ENCODE results near the gene SLC30A5.

The SLC30A5 gene

DNA sequence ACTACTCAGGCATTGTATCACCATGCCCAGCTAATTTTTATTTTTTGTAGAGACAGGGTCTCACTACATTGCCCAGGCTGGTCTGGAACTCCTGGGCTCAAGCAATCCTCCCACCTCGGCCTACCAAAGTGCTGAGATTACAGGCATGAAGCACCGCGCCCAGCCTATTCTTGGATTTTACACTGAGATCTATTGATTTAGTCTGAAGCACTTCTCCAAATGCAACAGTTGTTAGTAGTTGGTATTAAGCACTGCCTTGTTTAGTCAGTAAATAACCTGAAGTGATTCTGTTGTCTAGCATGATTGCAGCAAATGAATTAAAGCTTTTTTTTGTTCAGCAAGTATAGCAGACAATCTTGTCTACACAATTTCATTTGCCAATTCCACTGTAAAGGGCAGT is 64.2 kb downstream of the SLC30A5 start:
- H3K4me3 ChIP-seq (ENCODE audit: low read depth, low read length) = no peak overlapping the region
- no peak for DNase-seq (ENCODE audit: low read depth)

DNA sequence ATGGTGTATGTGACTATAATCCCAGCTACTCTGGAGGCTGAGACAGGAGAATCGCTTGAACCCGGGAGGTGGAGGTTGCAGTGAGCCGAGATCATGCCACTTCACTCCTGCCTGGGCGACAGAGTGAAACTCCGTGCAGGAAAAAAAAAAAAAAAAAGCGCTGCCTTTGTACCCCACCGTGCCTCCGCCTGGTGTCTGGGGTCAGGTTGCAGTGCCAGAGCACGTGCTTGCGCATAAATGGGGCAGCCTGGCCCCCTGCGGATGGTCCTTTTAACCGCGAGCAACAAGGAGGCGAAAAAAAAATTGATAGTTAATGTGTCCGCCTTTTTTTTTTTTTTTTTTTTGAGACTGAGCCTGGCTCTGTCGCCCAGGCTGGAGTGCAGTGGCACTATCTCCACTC is 66.8 kb downstream of the SLC30A5 start:
- DNase-seq (ENCODE audit: low read depth) = no peak
- no peak overlapping the region for H3K4me3 ChIP-seq (ENCODE audit: low read depth, low read length)

GRCh38 chr5:69166686-69167492 is 73.1 kb downstream of the SLC30A5 start, which contains the start of gene CCNB1:
CCNB1 (plus strand) TSS chr5:69167150; CDS start chr5:69167263, 113 bp downstream.
- peak; percentile 79 for DNase-seq (ENCODE audit: low read depth)
- peak within 1 kb of the TSS; percentile 55 for H3K4me3 ChIP-seq (ENCODE audit: low read depth, low read length)

DNA sequence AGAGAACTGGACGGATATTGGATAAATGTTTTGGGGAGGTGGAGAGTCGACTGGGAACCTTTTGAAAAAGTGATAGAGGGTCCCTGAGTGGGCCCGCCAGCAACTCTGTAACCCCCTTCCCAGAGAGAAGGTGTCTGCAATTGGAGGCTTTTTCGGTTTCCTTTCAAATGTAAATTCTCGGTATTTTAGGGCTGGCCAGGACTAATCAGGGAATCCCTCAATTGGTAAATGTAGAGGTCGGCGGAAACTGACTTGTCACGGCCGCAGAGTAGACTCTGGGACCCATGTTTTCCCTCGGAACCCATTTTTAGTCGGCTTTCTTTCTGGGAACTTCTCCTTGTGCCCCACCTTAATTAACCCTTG is 73.7 kb downstream of the SLC30A5 start:
- H3K4me3 ChIP-seq (ENCODE audit: low read depth, low read length) = peak overlapping the region; percentile 55
- DNase-seq (ENCODE audit: low read depth) = no peak

GRCh38 chr5:69167929-69168328 is 74.1 kb downstream of the SLC30A5 start:
- peak overlapping the region; percentile 55 for H3K4me3 ChIP-seq (ENCODE audit: low read depth, low read length)

DNA sequence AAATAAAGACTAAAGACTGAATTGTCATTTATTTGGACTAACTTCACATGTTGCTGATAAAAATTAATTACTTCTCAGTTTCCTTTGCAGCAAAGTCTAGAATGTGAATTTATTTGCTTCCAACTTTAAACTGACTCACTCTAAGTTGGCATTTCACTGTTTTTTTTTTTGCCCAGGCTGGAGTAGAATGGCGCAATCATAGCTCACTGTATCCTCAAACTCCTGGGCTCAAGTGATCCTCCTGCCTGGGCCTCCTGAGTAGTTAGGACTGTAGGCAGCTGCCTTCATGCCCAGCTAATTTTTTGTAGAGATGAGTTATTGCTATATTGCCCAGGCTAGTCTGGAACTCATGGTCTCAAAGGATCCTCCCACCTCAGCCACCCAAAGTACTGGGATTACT is 76.7 kb downstream of the SLC30A5 start:
- H3K4me3 ChIP-seq (ENCODE audit: low read depth, low read length) = no peak overlapping the region
- DNase-seq (ENCODE audit: low read depth) = no peak

More at GRCh38 chr5:69167929-69168328, 74.1 kb downstream of the SLC30A5 start:
- DNase-seq (ENCODE audit: low read depth) = no peak

GRCh38 chr5:69170969-69171368 is 77.2 kb downstream of the SLC30A5 start:
- H3K4me3 ChIP-seq (ENCODE audit: low read depth, low read length) = no peak overlapping the region
- no peak for DNase-seq (ENCODE audit: low read depth)
